ENCODE data around the gene PIR. TPM values are rescaled to one million over a fixed set of nuclear protein-coding genes. Genes with fewer than 3 reads are reported as not detected.

Gene PIR
- total and polyA plus RNA-seq, 2 experiments from 2014 or later, result 4.5 to 5.3 TPM

DNA sequence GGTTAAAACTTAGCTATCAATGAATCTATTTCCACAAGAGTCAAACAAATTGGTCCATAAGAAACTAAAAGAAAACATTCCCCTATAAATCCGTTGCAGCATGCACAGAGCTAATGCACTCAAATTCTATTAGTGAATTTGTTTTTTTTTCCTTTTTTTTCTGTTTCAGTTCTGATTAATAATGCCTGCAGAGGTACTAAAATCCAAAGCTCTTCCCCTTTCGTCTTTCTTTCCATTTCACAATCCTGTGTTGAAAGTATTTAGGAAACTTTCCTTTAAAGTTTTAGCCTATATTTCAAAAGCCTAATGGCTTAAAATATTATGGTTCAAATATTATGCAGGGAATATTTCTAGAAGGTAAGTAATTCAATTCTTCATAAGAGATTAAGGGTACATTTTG lies 63.1 kb downstream of the PIR start:
- Histone ChIP-seq H3K36me3 (no peaks in the 10 kb centered on the region), H3K27ac (no peak overlapping the region), H3K9me3 (ENCODE audit: low read depth) (no peaks in the 10 kb centered on the region), H3K4me1 (ENCODE audit: low read depth) (no peaks in the 10 kb centered on the region), H3K27me3 (no peaks in the 10 kb centered on the region), H3K4me3 (no peak overlapping the region)
- no peak for DNase-seq (ENCODE audit: low read depth in 1 of 2, low spot score in 1 of 2)
- TF ChIP-seq, protein P1, sequence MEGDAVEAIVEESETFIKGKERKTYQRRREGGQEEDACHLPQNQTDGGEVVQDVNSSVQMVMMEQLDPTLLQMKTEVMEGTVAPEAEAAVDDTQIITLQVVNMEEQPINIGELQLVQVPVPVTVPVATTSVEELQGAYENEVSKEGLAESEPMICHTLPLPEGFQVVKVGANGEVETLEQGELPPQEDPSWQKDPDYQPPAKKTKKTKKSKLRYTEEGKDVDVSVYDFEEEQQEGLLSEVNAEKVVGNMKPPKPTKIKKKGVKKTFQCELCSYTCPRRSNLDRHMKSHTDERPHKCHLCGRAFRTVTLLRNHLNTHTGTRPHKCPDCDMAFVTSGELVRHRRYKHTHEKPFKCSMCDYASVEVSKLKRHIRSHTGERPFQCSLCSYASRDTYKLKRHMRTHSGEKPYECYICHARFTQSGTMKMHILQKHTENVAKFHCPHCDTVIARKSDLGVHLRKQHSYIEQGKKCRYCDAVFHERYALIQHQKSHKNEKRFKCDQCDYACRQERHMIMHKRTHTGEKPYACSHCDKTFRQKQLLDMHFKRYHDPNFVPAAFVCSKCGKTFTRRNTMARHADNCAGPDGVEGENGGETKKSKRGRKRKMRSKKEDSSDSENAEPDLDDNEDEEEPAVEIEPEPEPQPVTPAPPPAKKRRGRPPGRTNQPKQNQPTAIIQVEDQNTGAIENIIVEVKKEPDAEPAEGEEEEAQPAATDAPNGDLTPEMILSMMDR (IDR thresholded peaks at IDR 0.05; ENCODE audit: low read depth, low read length), result no peak

DNA sequence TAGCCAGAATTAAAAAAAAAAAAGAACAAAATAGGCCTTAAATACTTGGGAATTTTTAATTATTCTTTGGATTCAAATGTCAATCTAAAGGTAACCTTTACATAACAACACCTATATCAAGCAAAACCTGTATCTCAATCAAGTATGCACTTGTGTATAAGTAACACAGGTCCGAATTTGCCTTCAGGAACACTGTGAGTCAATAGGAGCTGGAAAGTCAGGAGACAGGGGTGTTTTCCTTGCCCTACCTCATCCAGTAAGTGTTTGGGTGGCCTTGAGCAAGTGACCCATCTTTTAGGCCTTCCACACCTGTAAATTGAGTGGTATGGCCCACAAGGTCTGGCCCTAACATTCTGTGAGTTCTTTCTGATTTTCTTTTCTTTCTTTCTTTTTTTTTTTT lies 68.1 kb downstream of the PIR start:
- Histone ChIP-seq H3K27ac (no peak overlapping the region), H3K36me3 (no peaks in the 10 kb centered on the region), H3K4me1 (ENCODE audit: low read depth) (no peaks in the 10 kb centered on the region), H3K4me3 (no peak overlapping the region), H3K27me3 (no peaks in the 10 kb centered on the region), H3K9me3 (ENCODE audit: low read depth) (no peaks in the 10 kb centered on the region)
- TF ChIP-seq, protein P1 (IDR thresholded peaks at IDR 0.05; ENCODE audit: low read depth, low read length), result no peak
- DNase-seq (ENCODE audit: low read depth in 1 of 2, low spot score in 1 of 2), result no peak

DNA sequence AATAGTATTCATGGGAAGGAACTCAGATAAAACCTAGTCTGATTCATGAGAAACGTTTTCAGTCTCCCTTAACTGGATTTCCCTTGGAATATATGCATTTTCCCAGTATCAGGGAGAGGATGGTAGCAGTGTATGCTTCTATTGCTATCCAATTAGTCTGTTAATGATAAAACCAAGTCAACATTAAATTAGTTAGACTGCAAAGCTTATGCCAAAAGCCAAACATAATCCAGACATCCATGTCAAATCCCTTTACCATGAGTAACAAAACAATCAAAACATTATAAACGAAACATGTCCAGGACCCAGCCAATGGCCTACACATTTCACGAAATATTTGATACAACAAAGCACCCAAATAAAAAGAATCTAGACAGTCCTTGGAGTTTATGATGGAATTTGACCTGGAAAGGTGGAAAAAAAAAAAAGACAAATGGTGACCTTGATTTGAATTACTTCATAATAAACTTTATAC lies 74.4 kb downstream of the PIR start:
- TF ChIP-seq, protein P1 (IDR thresholded peaks at IDR 0.05; ENCODE audit: low read depth, low read length), result no peak
- DNase-seq (ENCODE audit: low read depth in 1 of 2, low spot score in 1 of 2), result no peak
- Histone ChIP-seq H3K36me3 (no peaks in the 10 kb centered on the region), H3K27ac (no peak overlapping the region), H3K9me3 (ENCODE audit: low read depth) (no peaks in the 10 kb centered on the region), H3K4me1 (ENCODE audit: low read depth) (no peaks in the 10 kb centered on the region), H3K4me3 (no peak overlapping the region), H3K27me3 (no peaks in the 10 kb centered on the region)

DNA sequence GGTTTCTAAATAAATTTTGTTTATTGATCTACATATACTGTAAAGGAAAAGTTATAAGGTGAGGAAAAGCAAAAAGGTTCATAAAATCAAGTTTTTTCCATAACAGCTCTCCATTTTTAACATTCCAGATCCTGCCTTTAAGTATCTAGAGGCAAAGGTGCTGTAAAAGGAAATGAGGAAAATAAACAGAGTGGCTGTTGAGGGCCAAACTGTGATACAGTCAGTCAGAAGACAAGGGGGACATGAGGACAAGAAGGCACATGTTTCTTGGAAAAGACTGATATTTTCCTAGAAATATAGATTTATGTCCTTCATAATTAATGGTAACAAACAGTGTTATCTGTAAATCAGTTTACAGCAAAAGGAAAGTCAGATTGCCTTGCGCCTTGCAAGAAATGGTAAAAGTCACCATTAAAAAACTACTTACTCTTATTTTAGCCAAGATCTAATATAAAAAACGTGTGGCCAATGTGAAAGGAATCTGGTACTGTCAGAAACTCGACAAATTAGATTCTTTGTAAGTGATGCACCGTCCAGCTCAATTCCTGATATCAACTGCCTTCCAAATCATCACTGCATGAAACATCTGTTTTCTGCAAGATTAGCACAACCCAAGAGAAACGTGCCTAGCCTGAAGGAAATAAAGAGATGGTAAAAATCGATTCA lies 75.0 kb downstream of the PIR start:
- H3K27me3 ChIP-seq, result no peaks in the 10 kb centered on the region
- TF ChIP-seq, protein P1 (IDR thresholded peaks at IDR 0.05; ENCODE audit: low read depth, low read length), result no peak
- no peak overlapping the region for H3K27ac ChIP-seq
- DNase-seq (ENCODE audit: low read depth in 1 of 2, low spot score in 1 of 2), result no peak
- no peak overlapping the region for H3K4me3 ChIP-seq
- no peaks in the 10 kb centered on the region for H3K9me3 ChIP-seq (ENCODE audit: low read depth)
- H3K4me1 ChIP-seq (ENCODE audit: low read depth), result no peaks in the 10 kb centered on the region
- H3K36me3 ChIP-seq, result no peaks in the 10 kb centered on the region

DNA sequence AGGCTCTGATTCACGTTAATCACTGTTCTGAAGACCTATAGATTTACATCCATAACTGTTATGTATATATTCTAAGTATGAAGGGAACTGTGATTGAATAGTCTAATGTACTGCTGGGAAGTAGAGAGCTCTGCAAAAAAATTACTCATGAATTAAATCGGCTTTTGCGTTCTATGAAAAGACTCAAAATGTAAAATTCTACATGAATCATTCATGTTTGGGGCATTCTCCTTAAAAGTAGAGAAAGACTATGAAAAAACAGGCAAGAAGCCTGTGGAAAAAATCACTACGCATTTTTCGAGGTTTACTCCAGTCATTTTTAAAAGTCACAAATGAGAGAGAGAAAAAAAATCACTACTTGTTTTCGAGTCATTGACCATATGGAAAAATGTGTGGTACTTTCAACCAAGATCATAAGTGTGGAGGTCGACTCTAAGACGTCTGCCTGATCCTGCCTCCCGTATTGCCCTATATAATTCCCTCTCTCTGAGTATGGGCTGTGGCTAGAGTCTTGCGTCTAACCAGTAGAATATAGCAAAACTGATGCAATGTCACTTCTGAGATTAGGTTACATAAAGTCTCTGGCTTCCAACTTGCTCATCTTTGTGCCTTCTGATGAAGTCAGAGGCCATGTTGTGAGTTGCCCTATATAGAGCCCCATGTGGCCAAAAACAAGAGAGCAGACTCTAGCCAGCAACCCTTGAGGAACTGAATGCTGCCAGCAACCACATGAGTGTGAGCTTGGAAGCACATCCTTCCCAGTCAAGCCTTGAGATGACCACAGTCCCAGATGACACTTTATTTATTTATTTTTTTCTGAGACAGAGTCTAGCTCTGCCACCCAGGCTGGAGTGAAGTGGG lies 76.8 kb downstream of the PIR start:
- Histone ChIP-seq H3K9me3 (ENCODE audit: low read depth) (no peaks in the 10 kb centered on the region), H3K27ac (no peak overlapping the region), H3K36me3 (no peaks in the 10 kb centered on the region), H3K27me3 (no peaks in the 10 kb centered on the region), H3K4me1 (ENCODE audit: low read depth) (no peaks in the 10 kb centered on the region), H3K4me3 (no peak overlapping the region)
- no peak for DNase-seq (ENCODE audit: low read depth in 1 of 2, low spot score in 1 of 2)
- TF ChIP-seq, protein P1 (IDR thresholded peaks at IDR 0.05; ENCODE audit: low read depth, low read length), result no peak
